ENCODE results near the gene RNF223.

The RNF223 gene

GRCh38 chr1:1112237-1112985 is 38.3 kb upstream of the RNF223 start (continued):
- TF ChIP-seq POU6F1 (CRISPR knock-in tag; IDR thresholded peaks at IDR 0.05; ENCODE audit: borderline replicate concordance, low read depth) (no peak), RARB (CRISPR knock-in tag; IDR thresholded peaks at IDR 0.05) (no peak)

- TF ChIP-seq CSDC2 (CRISPR knock-in tag; IDR thresholded peaks at IDR 0.05) = no peak
- TF ChIP-seq CREB5 (CRISPR knock-in tag; IDR thresholded peaks at IDR 0.05; ENCODE audit: low read depth) = no peak
- TF ChIP-seq TCF4 (CRISPR knock-in tag; IDR thresholded peaks at IDR 0.05; ENCODE audit: borderline replicate concordance) = no peak
- TF ChIP-seq ZFP30 (CRISPR knock-in tag; IDR thresholded peaks at IDR 0.05) = no peak
- no peak for TF ChIP-seq RARB (CRISPR knock-in tag; IDR thresholded peaks at IDR 0.05)
- no peak for TF ChIP-seq ARNTL (CRISPR knock-in tag; IDR thresholded peaks at IDR 0.05; ENCODE audit: borderline replicate concordance, low read depth)
- TF ChIP-seq ZFP3 (CRISPR knock-in tag; IDR thresholded peaks at IDR 0.05) = no peak
- no peak for TF ChIP-seq OSR1 (CRISPR knock-in tag; IDR thresholded peaks at IDR 0.05)
- TF ChIP-seq ZNF8 (CRISPR knock-in tag; IDR thresholded peaks at IDR 0.05) = no peak
- no peak for TF ChIP-seq PPARA (CRISPR knock-in tag; IDR thresholded peaks at IDR 0.05; ENCODE audit: borderline replicate concordance)
- TF ChIP-seq BACH2 (CRISPR knock-in tag; IDR thresholded peaks at IDR 0.05; ENCODE audit: borderline replicate concordance) = no peak
- TF ChIP-seq ESRRG (CRISPR knock-in tag; IDR thresholded peaks at IDR 0.05) = no peak
- no peak for TF ChIP-seq ISL1 (CRISPR knock-in tag; IDR thresholded peaks at IDR 0.05)
- TF ChIP-seq ZNF565 (CRISPR knock-in tag; conservative IDR thresholded peaks at IDR 0.05; ENCODE audit: low read depth) = no peak
- no peak for TF ChIP-seq ZC3H10 (CRISPR knock-in tag; IDR thresholded peaks at IDR 0.05)
- TF ChIP-seq PATZ1 (CRISPR knock-in tag; IDR thresholded peaks at IDR 0.05; ENCODE audit: borderline replicate concordance) = no peak
- no peak for TF ChIP-seq GLIS3 (CRISPR knock-in tag; IDR thresholded peaks at IDR 0.05)
- no peak for TF ChIP-seq ZNF70 (CRISPR knock-in tag; IDR thresholded peaks at IDR 0.05)
- no peak for TF ChIP-seq CSRNP3 (CRISPR knock-in tag; IDR thresholded peaks at IDR 0.05)
- ATAC-seq = no peak
Observed at GRCh38 chr1:1111516-1112236, 37.6 kb upstream of the RNF223 start.

- TF ChIP-seq SNAI2 (CRISPR knock-in tag; IDR thresholded peaks at IDR 0.05) = no peak
- no peak for TF ChIP-seq POU6F1 (CRISPR knock-in tag; IDR thresholded peaks at IDR 0.05; ENCODE audit: borderline replicate concordance, low read depth)
- no peak for TF ChIP-seq ESRRG (CRISPR knock-in tag; IDR thresholded peaks at IDR 0.05)
- TF ChIP-seq RARB (CRISPR knock-in tag; IDR thresholded peaks at IDR 0.05) = no peak
- TF ChIP-seq TOX (CRISPR knock-in tag; IDR thresholded peaks at IDR 0.05; ENCODE audit: borderline replicate concordance) = no peak
- TF ChIP-seq ZNF8 (CRISPR knock-in tag; IDR thresholded peaks at IDR 0.05) = no peak
- TF ChIP-seq PPARA (CRISPR knock-in tag; IDR thresholded peaks at IDR 0.05; ENCODE audit: borderline replicate concordance) = no peak
- no peak for TF ChIP-seq CREB5 (CRISPR knock-in tag; IDR thresholded peaks at IDR 0.05; ENCODE audit: low read depth)
- TF ChIP-seq ZNF70 (CRISPR knock-in tag; IDR thresholded peaks at IDR 0.05) = no peak
- TF ChIP-seq TSHZ2 (CRISPR knock-in tag; IDR thresholded peaks at IDR 0.05) = no peak
- TF ChIP-seq ZC3H10 (CRISPR knock-in tag; IDR thresholded peaks at IDR 0.05) = no peak
- no peak for TF ChIP-seq ZFP30 (CRISPR knock-in tag; IDR thresholded peaks at IDR 0.05)
- no peak for TF ChIP-seq ZFP3 (CRISPR knock-in tag; IDR thresholded peaks at IDR 0.05)
- no peak for ATAC-seq
Observed at GRCh38 chr1:1110561-1110971, 36.5 kb upstream of the RNF223 start.

Measured in SK-N-SH treated with all-trans-retinoic acid at 6 μM for 48 hours (cell line).